Astrocyte (in vitro differentiated cells and primary cell): ENCODE data around the gene FUOM. TPM values are rescaled to one million over a fixed set of nuclear protein-coding genes. Genes with fewer than 3 reads are reported as not detected.

Experiments
- DNase-seq: peaks from one replicate; pipeline ENCODE4 v3.0.0-alpha.2; 2010; ENCODE audit warnings: low read depth
- FAIRE-seq: peaks from 2 replicates; lab custom pipeline; 2011; peaks lifted over from hg19 to GRCh38; lab: Jason Lieb, UNC
- H2AFZ ChIP-seq: 2 replicates; pipeline ENCODE4 v1.6.0; 2012; ENCODE audit warnings: low read depth, low read length, inconsistent platforms
- H3K27ac ChIP-seq: 2 replicates; pipeline ENCODE4 v1.5.1; 2011; ENCODE audit warnings: low read depth, low read length, inconsistent platforms
- H3K27me3 ChIP-seq: 2 replicates; pipeline ENCODE4 v1.6.0; 2011; ENCODE audit warnings: low read length, inconsistent platforms; ENCODE audit not compliant: insufficient read depth
- H3K36me3 ChIP-seq: 2 replicates; pipeline ENCODE4 v1.5.1; 2011; ENCODE audit warnings: low read length, inconsistent platforms; ENCODE audit not compliant: insufficient read depth
- H3K4me1 ChIP-seq: 2 replicates; pipeline ENCODE4 v1.5.1; 2011; ENCODE audit warnings: low read length, inconsistent platforms; ENCODE audit not compliant: insufficient read depth
- H3K4me2 ChIP-seq: 2 replicates; pipeline ENCODE4 v1.6.0; 2012; ENCODE audit warnings: low read length, inconsistent platforms
- H3K4me3 ChIP-seq: 2 replicates; pipeline ENCODE4 v1.5.1; 2011; ENCODE audit warnings: low read depth, mild to moderate bottlenecking, low read length, inconsistent platforms; ENCODE audit not compliant: insufficient read depth
- H3K79me2 ChIP-seq: 2 replicates; pipeline ENCODE4 v1.6.0; 2012; ENCODE audit warnings: mild to moderate bottlenecking, low read length, inconsistent platforms; ENCODE audit not compliant: insufficient read depth
- H3K9ac ChIP-seq: 2 replicates; pipeline ENCODE4 v1.6.0; 2012; ENCODE audit warnings: mild to moderate bottlenecking, low read length, inconsistent platforms
- H3K9me3 ChIP-seq: 2 replicates; pipeline ENCODE4 v1.5.1; 2012; ENCODE audit warnings: low read depth, mild to moderate bottlenecking, low read length, inconsistent platforms; ENCODE audit not compliant: insufficient read depth
- H4K20me1 ChIP-seq: 2 replicates; pipeline ENCODE4 v1.6.0; 2012; ENCODE audit warnings: low read length, inconsistent platforms; ENCODE audit not compliant: insufficient read depth
- H3K27ac Mint-ChIP-seq: one replicate; pipeline ENCODE4 v1.8.0; 2021; ENCODE audit warnings: mild to moderate bottlenecking, mixed read lengths; ENCODE audit not compliant: unreplicated experiment
- H3K27me3 Mint-ChIP-seq: one replicate; pipeline ENCODE4 v1.8.0; 2021; ENCODE audit warnings: low read depth, mixed read lengths; ENCODE audit not compliant: unreplicated experiment
- H3K36me3 Mint-ChIP-seq: one replicate; pipeline ENCODE4 v1.8.0; 2021; ENCODE audit warnings: low read depth, mixed read lengths; ENCODE audit not compliant: unreplicated experiment
- H3K4me1 Mint-ChIP-seq: one replicate; pipeline ENCODE4 v1.8.0; 2021; ENCODE audit warnings: low read depth, mixed read lengths; ENCODE audit not compliant: unreplicated experiment
- H3K4me3 Mint-ChIP-seq: one replicate; pipeline ENCODE4 v1.8.0; 2021; ENCODE audit warnings: mild to moderate bottlenecking, moderate library complexity, mixed read lengths; ENCODE audit not compliant: unreplicated experiment
- H3K9me3 Mint-ChIP-seq: one replicate; pipeline ENCODE4 v1.8.0; 2021; ENCODE audit warnings: mild to moderate bottlenecking, mixed read lengths; ENCODE audit not compliant: unreplicated experiment
- CTCF ChIP-seq: IDR thresholded peaks from 2 replicates; pipeline ENCODE4 v1.5.1; 2011; ENCODE audit warnings: low read depth, mild to moderate bottlenecking, inconsistent platforms, low read length, moderate library complexity; ENCODE audit not compliant: insufficient read depth
- EZH2 ChIP-seq: IDR thresholded peaks from 2 replicates; pipeline ENCODE4 v1.6.1; 2012; ENCODE audit warnings: mild to moderate bottlenecking, low read length, inconsistent platforms; ENCODE audit not compliant: insufficient read depth
- total RNA-seq: library from RNA; stranded (reverse); gene quantifications from 2 replicates; pipeline ENCODE4 v1.2.1, GENCODE V29; 2021

The FUOM gene
- total RNA-seq, 1 donor from 2014 or later, result 28.8 TPM

- Histone ChIP-seq H3K79me2 (no peaks in the 10 kb centered on the region), H3K4me3 (no peak overlapping the region), H3K9ac (no peak overlapping the region), H3K36me3 (no peaks in the 10 kb centered on the region), H3K9me3 (no peaks in the 10 kb centered on the region), H3K4me2 (no peak overlapping the region), H3K4me1 (no peaks in the 10 kb centered on the region), H3K27ac (no peak overlapping the region), H3K27me3 (no peaks in the 10 kb centered on the region), H2AFZ (no peak overlapping the region), H4K20me1 (no peaks in the 10 kb centered on the region)
- H3K27ac Mint-ChIP-seq, result no peak overlapping the region
- H3K9me3 Mint-ChIP-seq, result no peaks in the 10 kb centered on the region
- H3K4me3 Mint-ChIP-seq, result no peak overlapping the region
- H3K27me3 Mint-ChIP-seq, result no peaks in the 10 kb centered on the region
- H3K36me3 Mint-ChIP-seq, result peaks cover 8% of the 10 kb centered on the region
- FAIRE-seq (no peak), DNase-seq (no peak)
- no peak for TF ChIP-seq CTCF
- no peak for TF ChIP-seq EZH2
- no peaks in the 10 kb centered on the region for H3K4me1 Mint-ChIP-seq
Observed at GRCh38 chr10:133383551-133383950, 25.7 kb upstream of the FUOM start.

GRCh38 chr10:133381036-133381435, 23.2 kb upstream of the FUOM start:
- H3K27me3 ChIP-seq, result no peaks in the 10 kb centered on the region
- no peak overlapping the region for H3K4me2 ChIP-seq
- no peaks in the 10 kb centered on the region for H4K20me1 ChIP-seq
- H3K4me1 Mint-ChIP-seq, result no peaks in the 10 kb centered on the region
- H3K9me3 ChIP-seq, result no peaks in the 10 kb centered on the region
- FAIRE-seq (no peak), DNase-seq (no peak)
- no peak overlapping the region for H3K9ac ChIP-seq
- H3K4me3 ChIP-seq, result no peak overlapping the region
- no peak overlapping the region for H3K27ac Mint-ChIP-seq
- H3K4me3 Mint-ChIP-seq, result no peak overlapping the region
- no peaks in the 10 kb centered on the region for H3K79me2 ChIP-seq
- H3K4me1 ChIP-seq, result peaks cover 7% of the 10 kb centered on the region
- no peaks in the 10 kb centered on the region for H3K9me3 Mint-ChIP-seq
- peaks cover 4% of the 10 kb centered on the region for H3K36me3 Mint-ChIP-seq
- no peaks in the 10 kb centered on the region for H3K36me3 ChIP-seq
- H3K27me3 Mint-ChIP-seq, result peaks cover 2% of the 10 kb centered on the region
- no peak overlapping the region for H3K27ac ChIP-seq
- no peak for TF ChIP-seq CTCF
- TF ChIP-seq EZH2, result no peak
- H2AFZ ChIP-seq, result no peak overlapping the region

GRCh38 chr10:133379801-133380666, 22.2 kb upstream of the FUOM start:
- peaks cover 4% of the 10 kb centered on the region for H3K36me3 Mint-ChIP-seq
- H3K4me2 ChIP-seq, result peak overlapping the region; percentile 86

More at GRCh38 chr10:133379801-133380666, 22.2 kb upstream of the FUOM start:
- Mint-ChIP-seq H3K4me3 (peak overlapping the region; percentile 67), H3K27me3 (peaks cover 8% of the 10 kb centered on the region), H3K9me3 (peaks cover under 1% of the 10 kb centered on the region), H3K27ac (no peak overlapping the region), H3K4me1 (no peaks in the 10 kb centered on the region)
- no peak overlapping the region for H2AFZ ChIP-seq
- FAIRE-seq (no peak), DNase-seq (no peak)
- no peaks in the 10 kb centered on the region for H4K20me1 ChIP-seq
- no peaks in the 10 kb centered on the region for H3K9me3 ChIP-seq
- peak overlapping the region; percentile 73 for H3K9ac ChIP-seq
- H3K4me3 ChIP-seq, result peak overlapping the region; percentile 56
- peaks cover 7% of the 10 kb centered on the region for H3K4me1 ChIP-seq
- no peaks in the 10 kb centered on the region for H3K27me3 ChIP-seq
- H3K79me2 ChIP-seq, result no peaks in the 10 kb centered on the region
- TF ChIP-seq CTCF (no peak), EZH2 (no peak)
- no peak overlapping the region for H3K27ac ChIP-seq
- no peaks in the 10 kb centered on the region for H3K36me3 ChIP-seq
